T47D (cell line): ENCODE data around the gene SYT1.

Source experiments
- DNase-seq, 2 experiments: peaks; one replicate each; pipeline versions ENCODE4 v3.0.0 to v3.0.0-alpha.2; 2011 to 2012; ENCODE audit warnings: low read depth in 1 of 2, low spot score in 1 of 2
- JUND ChIP-seq: IDR thresholded peaks from 2 replicates; pipeline ENCODE4 v1.6.1; 2012; ENCODE audit warnings: low read depth
- in situ Hi-C: cut with HindIII; loops from 2 replicates; pipeline ENCODE4 v1.10.0; 2016; ENCODE audit warnings: low sequenced_read_pairs, low pct_unique_long_range_greater_than_20kb

The SYT1 gene

GRCh38 chr12:79482921-79483320 is 618.3 kb downstream of the SYT1 start:
- DNase-seq: no peak
- in situ Hi-C loops: no loop called here
- no peak for TF ChIP-seq JUND

GRCh38 chr12:79486154-79486553 is 621.6 kb downstream of the SYT1 start:
- in situ Hi-C loops: no loop called here
- TF ChIP-seq JUND: no peak
- no peak for DNase-seq

GRCh38 chr12:79487386-79488110 is 623.0 kb downstream of the SYT1 start:
- TF ChIP-seq JUND: no peak
- DNase-seq: no peak
- in situ Hi-C loops: no loop called here
